ENCODE measurements around the gene SH2D3C. TPM values are rescaled to one million over a fixed set of nuclear protein-coding genes. Genes with fewer than 3 reads are reported as not detected.
A peak's percentile ranks its signal among the peaks of the same experiment; 100 is the strongest.

SH2D3C gene
- total RNA-seq, 4 donors from 2014 or later, result 6.1 to 12.1 (median 8.5) TPM

DNA sequence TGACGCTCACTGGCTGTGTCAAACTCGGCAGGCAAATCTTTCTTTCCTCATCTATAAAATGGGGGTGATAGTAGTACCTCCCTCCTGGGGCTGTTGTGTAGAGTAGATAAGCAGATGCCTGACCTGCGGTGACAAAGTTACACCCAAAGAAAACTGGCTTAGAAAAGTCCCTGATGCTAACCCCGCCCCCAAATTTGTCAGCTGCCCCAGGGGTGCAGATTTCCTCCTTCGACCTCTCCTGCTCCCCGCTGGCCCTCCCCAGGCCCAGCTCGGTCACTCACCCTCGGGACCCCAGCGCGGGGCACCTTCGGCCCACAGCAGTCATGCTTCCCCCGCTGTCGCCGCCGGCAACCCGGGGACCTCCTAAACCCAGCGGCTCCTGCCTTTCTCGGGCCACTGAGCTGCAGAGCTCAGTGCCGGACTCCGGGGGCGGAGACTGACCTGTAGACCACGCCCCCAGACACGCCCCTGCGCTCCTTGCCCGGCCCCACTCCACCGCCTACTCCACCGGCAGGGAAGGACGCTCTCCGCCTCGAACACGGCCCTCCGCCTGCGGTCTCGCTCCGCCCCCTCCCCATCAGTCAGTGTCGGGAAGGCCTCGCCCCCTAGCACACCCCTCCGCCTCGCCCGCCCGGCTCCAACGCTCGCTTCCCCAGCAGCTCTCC, 7.4 kb downstream of the SH2D3C start:
- Histone ChIP-seq H3K27me3 (peaks cover 11% of the 10 kb centered on the region), H3K36me3 (no peaks in the 10 kb centered on the region), H3K4me1 (peaks cover 0 to 45% (median 0%) of the 10 kb centered on the region in 3 donors), H3K27ac (peak overlapping the region in 3 of 4 donors; percentile 65 to 73 (median 69)), H3K4me3 (peak overlapping the region; percentile 24 to 55), H3K9me3 (no peaks in the 10 kb centered on the region)
- 2 to 21% methylated on average over 5 to 7 of the region's 43 CpGs for WGBS, 2 donors (ENCODE audit: low coverage in 1 of 2)
- ATAC-seq, result peak; percentile 99
- TF ChIP-seq POLR2A (IDR thresholded peaks at IDR 0.05) (peak in 1 of 2 donors; percentile 28), POLR2AphosphoS5 (IDR thresholded peaks at IDR 0.05) (peak; percentile 79), EP300 (IDR thresholded peaks at IDR 0.05) (no peak)
- TF ChIP-seq, protein P1, sequence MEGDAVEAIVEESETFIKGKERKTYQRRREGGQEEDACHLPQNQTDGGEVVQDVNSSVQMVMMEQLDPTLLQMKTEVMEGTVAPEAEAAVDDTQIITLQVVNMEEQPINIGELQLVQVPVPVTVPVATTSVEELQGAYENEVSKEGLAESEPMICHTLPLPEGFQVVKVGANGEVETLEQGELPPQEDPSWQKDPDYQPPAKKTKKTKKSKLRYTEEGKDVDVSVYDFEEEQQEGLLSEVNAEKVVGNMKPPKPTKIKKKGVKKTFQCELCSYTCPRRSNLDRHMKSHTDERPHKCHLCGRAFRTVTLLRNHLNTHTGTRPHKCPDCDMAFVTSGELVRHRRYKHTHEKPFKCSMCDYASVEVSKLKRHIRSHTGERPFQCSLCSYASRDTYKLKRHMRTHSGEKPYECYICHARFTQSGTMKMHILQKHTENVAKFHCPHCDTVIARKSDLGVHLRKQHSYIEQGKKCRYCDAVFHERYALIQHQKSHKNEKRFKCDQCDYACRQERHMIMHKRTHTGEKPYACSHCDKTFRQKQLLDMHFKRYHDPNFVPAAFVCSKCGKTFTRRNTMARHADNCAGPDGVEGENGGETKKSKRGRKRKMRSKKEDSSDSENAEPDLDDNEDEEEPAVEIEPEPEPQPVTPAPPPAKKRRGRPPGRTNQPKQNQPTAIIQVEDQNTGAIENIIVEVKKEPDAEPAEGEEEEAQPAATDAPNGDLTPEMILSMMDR (IDR thresholded peaks at IDR 0.05), result peak in 1 of 4 experiments; percentile 20

DNA sequence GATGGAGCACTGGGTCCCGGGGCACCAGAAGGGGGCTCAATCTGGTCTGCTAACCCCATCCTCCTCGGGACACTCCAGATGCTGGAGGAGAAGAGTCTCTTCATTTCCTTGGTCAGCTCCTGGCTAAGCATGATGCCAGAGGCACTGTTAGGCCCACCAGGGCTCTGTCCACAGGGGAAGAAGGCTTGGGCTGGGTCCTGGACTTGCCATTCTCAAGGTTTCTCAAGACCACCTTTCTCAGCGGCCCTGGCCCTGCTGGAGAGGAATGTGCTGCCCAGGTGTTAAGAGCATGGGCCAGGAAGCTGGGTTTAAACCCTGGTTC, 7.9 kb downstream of the SH2D3C start:
- peak overlapping the region in 1 of 2 donors; percentile 55 for H3K4me3 ChIP-seq
- WGBS, 2 donors (ENCODE audit: low coverage in 1 of 2), result no CpG with 5 or more reads among the region's 3 CpGs

DNA sequence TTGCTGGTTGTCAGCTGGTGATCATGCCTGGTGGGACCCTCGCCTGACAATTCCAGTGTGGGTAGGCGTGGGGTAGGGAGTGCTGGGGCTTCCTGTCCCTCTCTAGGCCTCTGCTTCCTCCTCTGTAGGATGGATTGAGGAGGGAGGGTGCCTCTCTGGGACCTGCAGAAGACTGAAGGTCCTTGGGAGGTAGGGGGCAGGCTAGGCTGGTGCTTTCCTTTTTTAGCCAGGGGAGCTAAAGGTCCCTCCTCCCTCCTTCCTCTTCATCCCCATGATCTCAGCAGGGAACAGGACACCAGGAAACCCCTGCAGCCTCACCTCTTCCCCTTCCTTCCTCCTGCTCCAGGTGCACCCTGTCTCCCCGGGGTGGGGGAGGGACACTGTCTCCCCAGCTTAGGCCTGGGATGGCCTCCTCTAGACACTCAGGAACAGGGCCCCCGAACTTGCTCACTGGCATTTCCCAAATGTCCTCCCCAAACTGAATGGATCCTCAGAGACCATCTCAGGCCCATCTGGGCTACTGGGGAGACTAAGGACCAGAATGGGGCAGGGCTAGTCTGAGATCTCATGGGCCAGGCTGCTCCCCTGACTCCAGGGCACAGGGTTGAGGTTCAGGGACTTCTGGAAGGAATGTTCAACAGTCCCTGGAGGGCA, 8.4 kb downstream of the SH2D3C start:
- peak; percentile 24 for TF ChIP-seq POLR2AphosphoS5 (IDR thresholded peaks at IDR 0.05)
- no peak for TF ChIP-seq POLR2A (IDR thresholded peaks at IDR 0.05)
- peak overlapping the region in 3 of 4 donors; percentile 65 to 73 (median 69) for H3K27ac ChIP-seq
- no peaks in the 10 kb centered on the region for H3K36me3 ChIP-seq
- 18% methylated on average over 2 of the region's 4 CpGs; no CpG with 5 or more reads in 1 of the 2 donors for WGBS, 2 donors (ENCODE audit: low coverage in 1 of 2)
- no peak for ATAC-seq
- peak overlapping the region in 1 of 2 donors; percentile 55 for H3K4me3 ChIP-seq
- peaks cover 11% of the 10 kb centered on the region for H3K27me3 ChIP-seq
- peaks cover 0 to 48% (median 0%) of the 10 kb centered on the region in 3 donors for H3K4me1 ChIP-seq
- no peaks in the 10 kb centered on the region for H3K9me3 ChIP-seq

More for the DNA sequence above, 7.9 kb downstream of the SH2D3C start:
- Histone ChIP-seq H3K27ac (peak overlapping the region in 3 of 4 donors; percentile 65 to 73 (median 69)), H3K9me3 (no peaks in the 10 kb centered on the region), H3K36me3 (no peaks in the 10 kb centered on the region), H3K4me1 (peaks cover 0 to 48% (median 0%) of the 10 kb centered on the region in 3 donors), H3K27me3 (peaks cover 11% of the 10 kb centered on the region)
- no peak for TF ChIP-seq EP300 (IDR thresholded peaks at IDR 0.05)
- TF ChIP-seq POLR2AphosphoS5 (IDR thresholded peaks at IDR 0.05), result no peak
- no peak for TF ChIP-seq POLR2A (IDR thresholded peaks at IDR 0.05)
- TF ChIP-seq, protein P1 (IDR thresholded peaks at IDR 0.05), result no peak
- ATAC-seq, result no peak

DNA sequence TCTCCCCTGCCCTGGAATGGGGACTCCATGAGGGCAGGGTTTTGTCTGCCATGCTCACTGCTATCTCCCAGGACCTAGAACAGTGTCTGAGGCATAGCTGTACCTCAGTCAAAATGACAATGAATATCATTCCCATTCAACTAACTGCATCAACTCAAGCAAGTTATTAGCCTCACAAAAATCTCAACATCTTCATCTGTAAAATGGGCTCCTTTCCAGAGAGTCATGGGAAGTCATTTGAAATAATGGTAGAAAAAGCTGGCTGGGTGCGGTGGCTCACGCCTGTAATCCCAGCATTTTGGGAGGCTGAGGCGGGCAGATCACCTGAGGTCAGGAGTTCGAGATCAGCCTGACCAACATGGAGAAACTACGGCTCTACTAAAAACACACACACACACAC, 9.4 kb downstream of the SH2D3C start:
- Histone ChIP-seq H3K4me1 (peaks cover 0 to 48% (median 0%) of the 10 kb centered on the region in 3 donors), H3K27ac (peak overlapping the region in 3 of 4 donors; percentile 65 to 73 (median 69)), H3K36me3 (no peaks in the 10 kb centered on the region), H3K9me3 (no peaks in the 10 kb centered on the region), H3K27me3 (peaks cover 20% of the 10 kb centered on the region), H3K4me3 (peak overlapping the region in 1 of 2 donors; percentile 55)
- 74 to 89% methylated on average over 3 to 5 of the region's 5 CpGs for WGBS, 2 donors (ENCODE audit: low coverage in 1 of 2)
- TF ChIP-seq POLR2A (IDR thresholded peaks at IDR 0.05), result no peak
- ATAC-seq, result no peak

DNA sequence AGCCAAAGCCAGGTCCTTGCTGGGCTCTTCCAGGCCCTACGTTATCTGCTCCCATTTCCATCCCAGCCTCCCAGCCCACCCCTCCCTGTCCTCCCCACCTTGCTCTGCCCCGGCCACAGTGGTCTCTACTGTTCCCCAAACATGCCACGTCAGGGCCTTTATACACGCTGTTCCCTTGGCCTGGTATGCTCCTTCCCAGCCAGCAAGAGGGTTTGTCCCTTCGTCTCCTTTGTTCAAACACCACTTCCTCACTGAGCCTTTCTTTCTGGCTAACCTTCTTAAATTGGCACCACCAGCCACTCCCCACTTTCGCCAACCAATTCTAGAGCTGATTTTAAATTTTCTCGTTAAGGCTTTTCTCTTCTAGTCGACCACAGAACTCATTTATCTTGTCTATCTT, 9.8 kb downstream of the SH2D3C start:
- peak overlapping the region in 3 of 4 donors; percentile 65 to 73 (median 69) for H3K27ac ChIP-seq
- no peak for ATAC-seq
- peaks cover 0 to 48% (median 0%) of the 10 kb centered on the region in 3 donors for H3K4me1 ChIP-seq
- no peaks in the 10 kb centered on the region for H3K36me3 ChIP-seq
- H3K4me3 ChIP-seq, result peak overlapping the region in 1 of 2 donors; percentile 55
- TF ChIP-seq EP300 (IDR thresholded peaks at IDR 0.05), result no peak
- no peak for TF ChIP-seq POLR2A (IDR thresholded peaks at IDR 0.05)
- TF ChIP-seq POLR2AphosphoS5 (IDR thresholded peaks at IDR 0.05), result no peak
- TF ChIP-seq, protein P1 (IDR thresholded peaks at IDR 0.05), result no peak
- 74 to 76% methylated on average over 6 to 8 of the region's 8 CpGs for WGBS, 2 donors (ENCODE audit: low coverage in 1 of 2)
- no peaks in the 10 kb centered on the region for H3K9me3 ChIP-seq
- H3K27me3 ChIP-seq, result peaks cover 24% of the 10 kb centered on the region
